Spleen (tissue), 11 donors: ENCODE measurements around the gene GNG13. TPM values are rescaled to one million over a fixed set of nuclear protein-coding genes. Genes with fewer than 3 reads are reported as not detected.

Source experiments
- DNase-seq: peaks from one replicate; pipeline ENCODE4 v3.0.0-alpha.2; 2020
- H3K27ac ChIP-seq, 8 donors: fragments of 200-600 bp; sonication (generic) in 7 of 8; 1 replicate in 4 of 8; 2 replicates in 4 of 8; pipeline versions ENCODE4 v1.5.0 to v1.8.0; 2016 to 2021; ENCODE audit warnings: inconsistent platforms in 4 of 8, mild to moderate bottlenecking in 4 of 8, moderate library complexity in 1 of 8
- H3K27me3 ChIP-seq, 7 donors: fragments of 200-600 bp; sonication (generic) in 6 of 7; replicated peaks in 1 of 7; 1 replicate in 4 of 7; 2 replicates in 3 of 7; pipeline versions ENCODE4 v1.5.0 to v1.8.0; 2016 to 2021; ENCODE audit warnings: inconsistent platforms in 3 of 7, mild to moderate bottlenecking in 1 of 7
- H3K36me3 ChIP-seq, 6 donors: fragments of 200-600 bp; sonication (generic) in 5 of 6; 1 replicate in 4 of 6; 2 replicates in 2 of 6; pipeline versions ENCODE4 v1.5.0 to v1.8.0; 2016 to 2021; ENCODE audit warnings: inconsistent platforms in 2 of 6
- H3K4me1 ChIP-seq, 6 donors: fragments of 200-600 bp; sonication (generic) in 5 of 6; 1 replicate in 3 of 6; 2 replicates in 3 of 6; pipeline versions ENCODE4 v1.5.0 to v1.8.0; 2016 to 2021; ENCODE audit warnings: inconsistent platforms in 3 of 6
- H3K4me3 ChIP-seq, 8 donors: fragments of 200-600 bp; sonication (generic) in 7 of 8; 1 replicate in 4 of 8; 2 replicates in 4 of 8; pipeline versions ENCODE4 v1.5.0 to v1.8.0; 2016 to 2021; ENCODE audit warnings: inconsistent platforms in 4 of 8, mild to moderate bottlenecking in 4 of 8, moderate library complexity in 2 of 8
- H3K9me3 ChIP-seq, 8 donors: fragments of 200-600 bp; sonication (generic) in 7 of 8; 1 replicate in 4 of 8; 2 replicates in 4 of 8; pipeline versions ENCODE4 v1.5.0 to v1.8.0; 2016 to 2021; ENCODE audit warnings: inconsistent platforms in 4 of 8
- CTCF ChIP-seq, 11 experiments: fragments of 200-600 bp in 7 of 11; fragments of 450-650 bp in 4 of 11; sonication (generic) in 4 of 11; IDR thresholded peaks in 8 of 11; conservative IDR thresholded peaks in 3 of 11; 1 replicate in 7 of 11; 2 replicates in 4 of 11; pipeline versions ENCODE4 v1.4.0 to v1.8.0; 2016 to 2021; ENCODE audit warnings: antibody characterized with exemption in 11 of 11, inconsistent platforms in 4 of 11, mild to moderate bottlenecking in 1 of 11
- POLR2A ChIP-seq, 3 donors: fragments of 450-650 bp; IDR thresholded peaks; one replicate each; pipeline ENCODE4 v1.5.1; 2017; ENCODE audit warnings: antibody characterized with exemption in 3 of 3, mild to moderate bottlenecking in 1 of 3
- POLR2AphosphoS5 ChIP-seq, 3 donors: sonication (generic); formaldehyde crosslinking; IDR thresholded peaks; one replicate each; pipeline ENCODE4 v1.5.1; 2017; ENCODE audit warnings: antibody characterized with exemption in 3 of 3
- WGBS, 5 donors: extraction: QIAGEN DNeasy Blood & Tissue Kit in 3 of 5; methylation state at CpG; one replicate each; pipeline versions ENCODE4 v1.1.5 to v1.1.7; 2013 to 2018; 5-methylcytosine and 5-hydroxymethylcytosine counted together
- intact Hi-C: fragments of 100-400 bp; cut with DNase I; formaldehyde crosslinking; loops from one replicate; pipeline ENCODE4 v1.15.0; 2023; ENCODE audit warnings: low total_unique reads
- polyA plus RNA-seq, 3 donors: library from polyadenylated mRNA; stranded (reverse); fragments of 200-250 nt; gene quantifications; one replicate each; pipeline ENCODE4 v1.2.1, GENCODE V29; 2013
- total RNA-seq, 7 donors: library from RNA; depleted of rRNA in 3 of 7; stranded (reverse); fragments of >200 nt in 3 of 7; fragmentation: NEBNext Ultra II Directional in 4 of 7; extraction: Animal tissue kit (Norgen Biotek cat#: 25700) in 4 of 7; gene quantifications; one replicate each; pipeline versions ENCODE4 v1.1.0 to v1.2.1, GENCODE V29; 2016 to 2021
- donor health status: healthy with polysubstance abuse.
- donor health status: DM: no; HTN: no; CAD: no; lungs with moderate emphysema.
- donor health status: DM: no; HTN: no; CAD: no.
- donor health status: Bipolar disorder and iron deficiency.
- donor health status: healthy.
- donor health status: DM: no; HTN: no; CAD: no.
- donor health status: DM: yes; HTN: yes; CAD: no.

The GNG13 gene
- total and polyA plus RNA-seq, 10 donors: not detected

GRCh38 chr16:795580-796229, 4.8 kb downstream of the GNG13 start:
- DNase-seq: no peak
- Histone ChIP-seq H3K9me3 (no peaks in the 10 kb centered on the region), H3K4me1 (peaks cover 0 to 10% (median 8%) of the 10 kb centered on the region in 6 donors), H3K4me3 (no peak overlapping the region), H3K27me3 (peaks cover 0 to 38% (median 20%) of the 10 kb centered on the region in 7 donors), H3K36me3 (peaks cover 0 to 68% (median 8%) of the 10 kb centered on the region in 6 donors), H3K27ac (no peak overlapping the region)
- TF ChIP-seq CTCF (IDR thresholded peaks at IDR 0.05 in 8 of 11, conservative IDR thresholded peaks at IDR 0.05 in 3 of 11) (peak in 1 of 11 experiments; percentile 26), POLR2AphosphoS5 (IDR thresholded peaks at IDR 0.05) (no peak)
- 84 to 92% (median 87%) methylated on average over 19 to 32 of the region's 33 CpGs for WGBS, 5 donors
- intact Hi-C loops: no loop called here

DNA sequence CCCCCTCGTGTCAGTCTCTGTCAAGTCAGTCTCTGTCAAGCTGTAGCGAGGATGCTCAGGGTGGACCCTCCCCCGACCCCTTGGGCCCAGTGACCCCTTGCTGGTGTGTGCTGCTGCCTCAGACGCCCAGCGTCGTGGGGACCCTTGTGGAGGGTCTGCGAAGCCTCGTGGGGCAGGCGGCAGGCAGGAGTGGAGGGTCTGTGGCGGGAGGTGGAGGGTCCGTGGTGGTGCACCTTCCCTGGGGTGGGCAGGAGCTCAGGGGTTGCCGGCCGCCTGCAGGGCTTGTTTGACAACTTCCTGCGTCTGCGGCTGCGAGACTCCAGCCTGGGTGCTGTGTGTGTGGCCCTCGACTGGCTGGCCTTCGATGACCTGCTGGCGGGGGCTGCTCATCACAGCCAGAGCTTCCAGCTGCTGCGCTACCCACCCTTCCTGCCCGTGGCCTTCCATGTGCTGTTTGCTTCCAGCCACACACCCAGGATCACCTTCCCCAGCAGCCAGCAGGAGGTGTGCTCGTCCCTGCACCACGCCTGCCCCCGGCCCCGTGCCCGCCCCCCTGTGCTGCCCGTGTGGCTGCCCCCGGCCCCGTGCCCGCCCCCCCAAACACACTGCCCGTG, 5.6 kb downstream of the GNG13 start:
- Histone ChIP-seq H3K4me1 (peaks cover 0 to 2% (median under 1%) of the 10 kb centered on the region in 6 donors), H3K27ac (no peak overlapping the region), H3K36me3 (peaks cover 0 to 75% (median 8%) of the 10 kb centered on the region in 6 donors), H3K4me3 (no peak overlapping the region), H3K27me3 (peaks cover 0 to 30% (median 12%) of the 10 kb centered on the region in 7 donors), H3K9me3 (no peaks in the 10 kb centered on the region)
- WGBS, 5 donors: 79 to 88% (median 86%) methylated on average over 3 to 31 of the region's 31 CpGs
- DNase-seq: no peak
- TF ChIP-seq POLR2AphosphoS5 (IDR thresholded peaks at IDR 0.05) (no peak), POLR2A (IDR thresholded peaks at IDR 0.05) (no peak), CTCF (IDR thresholded peaks at IDR 0.05 in 8 of 11, conservative IDR thresholded peaks at IDR 0.05 in 3 of 11) (no peak)
- intact Hi-C loops: no loop called here

DNA sequence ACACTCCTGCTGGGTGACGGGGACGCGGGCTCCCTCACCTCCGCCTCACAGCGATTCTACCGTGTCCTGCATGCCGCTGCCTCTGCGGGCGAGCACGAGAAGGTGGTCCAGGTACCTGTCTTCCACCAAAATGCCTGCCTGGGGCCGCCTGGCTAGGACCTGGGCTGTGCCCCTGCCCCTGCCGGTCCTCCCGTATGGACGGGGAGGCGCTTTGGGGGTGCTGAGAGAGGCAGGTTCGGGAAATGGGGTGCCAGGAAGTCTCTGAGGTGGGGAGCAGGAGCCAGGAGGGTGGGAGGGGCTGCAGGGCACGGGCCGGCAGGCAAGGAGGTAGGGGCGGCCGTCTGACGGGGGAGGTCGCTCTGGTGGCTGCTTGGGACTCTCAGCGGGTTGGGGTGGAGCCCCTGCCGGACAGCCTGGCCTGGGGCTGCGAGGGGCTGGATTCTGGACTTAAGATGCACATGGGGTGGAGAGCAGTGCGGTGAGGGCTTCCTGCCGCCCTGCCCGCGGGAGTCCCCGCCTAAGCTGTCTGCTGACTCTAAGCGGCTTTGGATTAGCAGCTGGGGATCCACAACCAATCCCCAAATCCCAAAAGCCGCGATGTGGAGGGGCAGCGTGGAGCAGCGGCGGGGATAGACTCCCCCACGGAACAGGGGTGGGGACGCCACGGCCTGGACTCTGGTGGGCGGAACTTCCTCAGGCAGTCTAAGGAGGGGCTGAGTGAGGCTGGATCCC, 6.3 kb downstream of the GNG13 start:
- H3K36me3 ChIP-seq: peaks cover 0 to 75% (median 8%) of the 10 kb centered on the region in 6 donors
- no peak for DNase-seq
- H3K9me3 ChIP-seq: no peaks in the 10 kb centered on the region
- WGBS, 5 donors: 87 to 91% (median 88%) methylated on average over 35 to 40 of the region's 40 CpGs
- TF ChIP-seq CTCF (IDR thresholded peaks at IDR 0.05 in 8 of 11, conservative IDR thresholded peaks at IDR 0.05 in 3 of 11) (no peak), POLR2AphosphoS5 (IDR thresholded peaks at IDR 0.05) (no peak)
- peaks cover 0 to 23% (median 5%) of the 10 kb centered on the region in 7 donors for H3K27me3 ChIP-seq
- no peak overlapping the region for H3K4me3 ChIP-seq
- H3K27ac ChIP-seq: no peak overlapping the region
- peaks cover 0 to 7% (median 5%) of the 10 kb centered on the region in 6 donors for H3K4me1 ChIP-seq
- intact Hi-C loops: no loop called here

DNA sequence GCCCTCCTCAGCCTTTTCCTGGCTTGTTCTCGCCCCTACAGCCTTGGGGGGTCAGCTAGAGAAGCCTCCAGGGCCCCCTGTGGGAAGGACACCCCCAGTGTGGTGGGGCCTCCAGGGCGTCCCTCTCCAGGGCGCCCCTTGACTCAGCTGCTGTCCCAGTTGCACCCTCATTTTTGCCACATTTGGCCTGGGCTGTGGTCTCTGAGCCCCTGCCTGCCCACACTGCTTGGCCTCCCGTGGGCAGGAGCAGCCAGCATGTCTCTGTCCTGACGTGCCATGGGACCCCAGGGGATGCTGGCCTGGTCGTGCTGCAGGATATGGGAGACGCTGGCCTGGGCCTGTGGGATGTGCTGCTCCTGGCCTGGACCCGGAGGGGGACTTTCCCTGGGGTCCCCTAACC, 7.1 kb downstream of the GNG13 start:
- no peaks in the 10 kb centered on the region for H3K9me3 ChIP-seq
- 79 to 100% (median 91%) methylated on average over 1 to 8 of the region's 8 CpGs for WGBS, 5 donors
- TF ChIP-seq POLR2A (IDR thresholded peaks at IDR 0.05) (no peak), CTCF (IDR thresholded peaks at IDR 0.05 in 8 of 11, conservative IDR thresholded peaks at IDR 0.05 in 3 of 11) (no peak), POLR2AphosphoS5 (IDR thresholded peaks at IDR 0.05) (no peak)
- H3K27ac ChIP-seq: no peak overlapping the region
- DNase-seq: no peak
- H3K27me3 ChIP-seq: peaks cover 0 to 15% (median 0%) of the 10 kb centered on the region in 7 donors
- H3K36me3 ChIP-seq: peaks cover 0 to 75% (median 8%) of the 10 kb centered on the region in 6 donors
- H3K4me1 ChIP-seq: peaks cover 5 to 14% (median 11%) of the 10 kb centered on the region in 6 donors
- H3K4me3 ChIP-seq: no peak overlapping the region
- intact Hi-C loops: no loop called here
